GM19463 (cell line): Measurements from ENCODE around the gene C1orf141.
"Not testable (repeated sequence)": the region's sequence is repeated elsewhere in the genome, so short reads cannot be mapped to it uniquely, and the experiment has no call there.

Experiments used
- ATAC-seq: cut with Tn5 transposase; IDR thresholded peaks from one replicate; pipeline ENCODE4 v1.9.1; 2021; ENCODE audit warnings: mild to moderate bottlenecking, moderate library complexity; ENCODE audit not compliant: unreplicated experiment

Gene C1orf141

DNA sequence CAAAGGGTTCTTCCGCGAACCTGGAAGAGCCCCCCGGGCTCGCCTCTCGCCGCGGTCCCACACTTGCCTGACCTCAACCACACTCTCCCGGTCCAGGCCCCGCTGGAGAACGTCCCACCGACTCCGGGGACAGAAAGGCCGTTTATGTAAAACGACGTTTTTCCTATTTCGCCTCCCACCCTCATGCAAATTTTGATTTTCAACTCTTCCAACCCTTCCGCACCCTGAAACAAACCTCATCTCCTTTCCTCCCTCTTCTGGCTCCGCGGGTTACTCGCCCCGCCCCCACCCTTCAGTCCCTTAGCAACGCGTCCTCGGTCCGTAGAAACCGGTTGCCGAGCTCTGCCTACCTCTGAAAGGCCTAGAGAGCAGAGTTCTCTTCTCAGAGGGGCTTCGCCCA is at the start of gene C1orf141:
C1orf141 (minus strand) TSS at position 276 of the 400 bp plus-strand sequence. CDS start 7,730 bp downstream, outside the sequence.
- ATAC-seq, result no peak

DNA sequence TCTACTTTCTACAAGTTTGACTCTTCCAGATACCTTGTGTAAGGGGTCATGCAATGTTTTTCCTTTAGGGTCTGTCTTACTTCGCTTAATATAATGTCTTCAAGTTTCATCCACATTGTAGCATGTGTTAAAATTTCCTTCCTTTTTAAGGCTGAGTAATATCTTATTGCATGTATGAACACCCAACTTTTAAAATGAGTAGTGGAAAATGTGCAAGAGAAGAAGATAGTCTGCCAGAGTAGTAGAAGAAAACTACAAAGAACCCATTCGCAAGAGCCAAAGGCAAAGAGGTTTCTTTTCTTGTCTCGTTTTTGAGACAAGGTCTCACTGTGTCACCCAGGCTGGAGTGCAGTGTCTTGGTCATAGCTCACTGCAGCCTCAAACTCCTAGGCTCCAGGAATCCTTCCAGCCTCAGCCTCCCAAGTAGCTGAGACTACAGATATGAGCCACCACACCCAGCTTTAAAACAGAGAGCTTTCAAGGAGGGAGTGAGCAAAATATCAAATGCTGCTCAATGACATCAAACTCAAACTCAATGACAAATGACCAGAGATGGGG is 40.8 kb upstream of the C1orf141 start:
- ATAC-seq, result no peak

GRCh38 chr1:67174716-67175284 is 40.0 kb upstream of the C1orf141 start:
- no peak for ATAC-seq

- ATAC-seq, result no peak
Observed at GRCh38 chr1:67173988-67174387, 39.2 kb upstream of the C1orf141 start.

- ATAC-seq, result peak; percentile 28
Observed at GRCh38 chr1:67171978-67172377, 37.2 kb upstream of the C1orf141 start.

GRCh38 chr1:67171574-67171955 is 36.8 kb upstream of the C1orf141 start:
- peak; percentile 12 for ATAC-seq

DNA sequence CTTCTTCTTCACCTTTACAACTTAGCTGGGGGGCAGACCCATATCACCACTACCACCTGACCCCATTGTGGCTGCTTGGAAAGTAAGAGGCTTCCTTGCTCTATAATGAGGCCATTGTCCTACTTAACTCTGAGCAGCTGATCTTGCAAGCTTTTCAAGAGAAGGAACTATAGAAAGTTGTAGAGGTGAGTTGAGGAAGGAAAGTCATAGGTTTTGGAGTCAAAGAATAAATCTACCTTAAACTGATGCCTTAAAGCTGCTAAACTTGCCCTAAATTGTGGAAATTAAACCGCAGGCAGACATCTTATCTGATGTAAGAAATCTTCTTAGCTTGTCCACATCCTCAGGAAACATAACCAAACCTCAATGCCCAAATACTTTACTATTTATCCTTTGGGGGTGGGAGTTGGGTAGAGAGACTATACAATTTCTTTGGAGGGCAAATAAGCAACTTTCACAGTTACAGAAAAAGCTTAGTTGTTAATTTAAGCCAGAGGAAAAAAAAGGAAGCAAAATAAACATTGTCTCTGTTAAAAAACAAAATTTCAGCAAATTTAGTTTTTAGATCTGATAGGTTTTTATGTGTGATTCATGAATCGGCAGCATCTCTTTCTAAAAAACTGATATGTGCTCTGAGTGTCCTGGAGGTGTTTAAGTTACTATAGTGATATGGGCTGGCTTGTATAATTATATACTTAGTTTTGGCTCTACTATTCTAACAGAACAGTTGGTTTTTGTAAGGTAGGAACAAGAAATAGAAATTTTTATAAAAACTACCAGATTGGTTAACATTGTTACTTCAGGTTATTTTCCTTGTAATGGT is 36.2 kb upstream of the C1orf141 start:
- no peak for ATAC-seq

- ATAC-seq, result no peak
Observed at GRCh38 chr1:67169932-67170331, 35.2 kb upstream of the C1orf141 start.

- peak; percentile 44 for ATAC-seq
Observed at GRCh38 chr1:67169496-67169895, 34.7 kb upstream of the C1orf141 start.

DNA sequence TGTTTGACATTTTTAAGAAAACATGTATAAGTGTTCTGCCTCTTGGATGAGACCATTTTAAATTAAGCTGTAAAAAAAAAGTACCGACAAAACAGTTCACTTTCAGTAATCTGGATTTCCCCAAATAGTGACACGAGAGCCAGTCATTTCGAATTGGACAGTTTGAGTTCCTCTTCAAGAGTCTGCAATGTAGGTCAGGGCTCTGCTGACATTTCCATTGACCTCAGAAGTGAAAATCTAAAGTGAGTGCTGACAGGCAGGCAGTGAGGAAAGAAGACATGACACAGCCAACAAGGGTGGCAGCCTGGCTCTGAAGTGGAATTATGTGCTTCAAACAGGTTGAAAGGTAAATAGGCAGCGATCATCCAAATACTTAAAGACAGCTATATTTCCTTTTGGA is 31.4 kb upstream of the C1orf141 start, which contains the start of gene IL23R:
IL23R (plus strand) TSS at position 259 of the 400 bp plus-strand sequence. CDS start 1,667 bp downstream, outside the sequence.
- ATAC-seq, result peak; percentile 82

- ATAC-seq, result no peak
Observed at GRCh38 chr1:67165468-67166041, 30.8 kb upstream of the C1orf141 start.

DNA sequence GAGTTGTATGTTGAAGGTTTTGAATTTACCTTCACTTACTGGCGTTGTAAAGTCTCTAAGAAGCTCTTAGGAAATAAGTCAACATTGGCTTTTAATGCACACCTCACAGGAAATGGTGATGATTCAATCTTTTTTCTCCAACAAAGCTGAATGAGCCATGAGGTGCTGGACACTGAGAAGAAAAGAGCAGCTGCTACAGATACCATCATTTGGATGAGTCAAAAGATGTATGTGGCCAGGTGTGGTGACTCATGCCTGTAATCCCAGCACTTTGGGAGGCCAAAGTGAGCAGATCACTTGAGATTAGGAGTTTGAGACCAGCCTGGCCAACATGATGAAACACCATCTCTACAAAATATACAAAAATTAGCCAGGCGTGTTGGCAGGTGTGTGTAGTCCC is 28.2 kb upstream of the C1orf141 start:
- ATAC-seq, result peak; percentile 40

- no peak for ATAC-seq
Observed at GRCh38 chr1:67159233-67159632, 24.5 kb upstream of the C1orf141 start.

DNA sequence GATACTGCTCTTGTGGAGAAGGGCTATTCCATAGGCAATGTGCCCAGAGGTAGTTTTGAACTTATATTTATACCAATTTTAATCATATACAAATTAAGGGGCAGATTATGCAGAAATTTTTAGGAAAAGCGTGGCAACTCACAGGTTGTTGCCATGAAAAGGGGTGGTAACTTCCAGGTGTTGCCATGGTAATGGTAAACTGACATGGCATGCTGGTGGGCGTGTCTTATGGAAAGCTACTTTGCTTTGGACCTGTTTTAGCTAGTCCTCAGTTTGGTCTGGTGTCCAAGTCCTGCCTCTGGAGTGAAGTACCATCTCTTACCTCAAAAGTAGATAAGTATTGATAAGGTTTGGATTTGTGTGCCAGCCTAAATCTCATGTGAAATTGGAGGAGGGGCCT is 23.6 kb upstream of the C1orf141 start:
- ATAC-seq, result no peak

GRCh38 chr1:67150931-67151330 is 16.2 kb upstream of the C1orf141 start:
- no peak for ATAC-seq

DNA sequence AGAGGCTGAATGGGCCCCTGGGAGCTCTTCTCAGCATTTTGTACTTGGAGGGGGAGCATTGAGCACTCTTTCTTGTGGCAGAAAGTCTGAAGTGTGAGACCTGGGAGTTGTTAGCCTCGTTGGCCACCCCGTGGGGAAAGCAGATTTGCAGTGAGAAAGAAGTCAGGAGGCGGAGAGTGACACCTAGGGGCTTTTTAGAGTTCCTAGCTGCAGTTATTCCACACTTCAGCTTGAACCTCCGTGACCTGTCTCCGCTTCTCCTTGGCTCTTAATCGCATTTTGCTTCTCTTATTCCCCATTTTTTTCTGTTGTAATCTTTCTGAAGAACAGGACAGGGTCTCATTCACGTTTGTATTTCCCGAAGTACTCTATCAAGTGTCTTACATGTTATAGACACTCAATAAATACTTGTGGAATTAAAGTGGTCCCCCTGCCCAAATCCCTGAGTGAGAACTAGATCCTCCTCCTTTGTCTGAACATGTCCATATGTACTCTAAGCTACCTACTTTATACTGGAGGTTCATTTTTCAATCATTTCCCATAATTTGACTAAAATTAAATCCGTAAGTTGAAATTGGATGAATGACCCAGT is 14.5 kb upstream of the C1orf141 start:
- ATAC-seq, result peak; percentile 90

DNA sequence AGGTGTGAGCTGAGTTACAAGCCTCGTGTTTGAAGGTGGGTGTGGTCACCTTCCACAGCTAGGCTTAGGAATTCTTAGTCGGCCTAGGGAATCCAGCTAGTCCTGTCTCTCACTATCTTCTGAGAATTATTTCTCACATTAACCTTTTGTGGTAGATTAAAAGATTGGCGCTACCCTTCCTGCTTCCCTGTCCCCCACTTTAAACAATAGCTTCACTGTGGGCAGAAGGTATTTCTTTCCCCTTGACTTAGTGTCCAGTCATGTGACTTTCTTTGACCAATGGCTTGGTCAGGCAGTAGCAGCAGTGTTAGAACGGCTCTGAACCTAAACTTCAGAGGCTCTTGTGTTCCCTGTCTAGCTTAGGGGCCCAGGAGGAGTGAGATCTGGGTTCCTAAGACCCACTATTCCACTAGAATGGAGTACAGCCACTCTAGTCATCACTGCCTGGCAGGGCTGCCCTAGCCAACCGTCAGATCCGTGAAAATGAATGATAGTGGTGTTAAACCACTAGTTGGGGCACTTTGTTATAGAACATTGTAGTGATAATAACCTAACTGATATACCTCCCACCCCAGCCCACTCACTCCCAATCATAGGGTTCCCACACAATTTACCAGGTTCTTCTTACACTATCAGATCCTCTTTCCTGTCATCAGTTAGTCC is 13.9 kb upstream of the C1orf141 start:
- ATAC-seq, result peak; percentile 21

- ATAC-seq, result not testable (repeated sequence)
Observed at GRCh38 chr1:67147973-67148372, 13.2 kb upstream of the C1orf141 start.

DNA sequence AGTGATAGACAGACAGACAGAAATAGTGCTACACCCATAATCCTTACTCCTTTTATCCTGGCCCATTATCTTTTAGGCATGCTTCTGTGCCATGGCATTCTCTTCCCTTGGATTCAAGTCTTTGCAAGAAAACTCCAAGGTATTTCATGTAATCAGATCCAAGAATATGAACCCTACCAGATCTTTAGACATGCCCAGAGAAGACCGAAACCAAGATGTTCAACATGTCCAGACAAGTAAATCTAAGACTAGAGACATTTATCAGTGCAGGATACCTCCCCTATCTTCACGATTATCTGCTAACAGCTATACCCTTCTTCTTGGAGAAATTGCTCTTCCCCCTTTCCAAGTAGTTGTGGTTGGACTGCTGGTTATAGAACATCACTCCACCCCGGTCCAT is 11.8 kb upstream of the C1orf141 start:
- ATAC-seq, result no peak

DNA sequence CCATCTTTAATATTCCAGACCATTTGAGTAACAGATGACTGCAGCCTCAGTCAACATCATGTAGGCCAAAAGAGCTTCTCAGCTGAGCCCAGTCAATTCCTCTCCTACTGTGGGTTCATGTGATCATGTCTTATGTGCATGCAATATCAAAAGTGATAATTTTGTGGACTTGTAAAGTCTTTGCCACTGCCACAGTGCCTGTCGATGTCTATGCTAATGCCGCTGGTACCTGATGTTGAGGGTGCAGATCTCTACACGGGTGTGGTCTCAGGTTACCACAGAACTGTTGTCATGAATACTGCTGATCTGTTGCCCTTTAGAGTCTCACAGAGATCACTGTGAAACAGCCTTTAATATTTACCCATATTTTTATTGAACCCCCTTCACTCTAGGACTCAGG is 11.3 kb upstream of the C1orf141 start:
- ATAC-seq, result no peak

- ATAC-seq, result no peak
Observed at GRCh38 chr1:67144696-67145095, 9.9 kb upstream of the C1orf141 start.
